Central memory CD8-positive, alpha-beta T cell (primary cell): ENCODE measurements around the gene PRKAR2A.
A peak's percentile ranks its signal among the peaks of the same experiment; 100 is the strongest.

Source experiments
- ATAC-seq: fragments of 150-1000 bp; cut with Tn5 transposase; replicated peaks from 2 replicates; pipeline ENCODE4 v1.10.0; 2022; ENCODE audit warnings: mild to moderate bottlenecking, moderate FRiP score, moderate number of reproducible peaks; ENCODE audit not compliant: poor library complexity, severe bottlenecking; ENCODE audit errors: extremely low read depth
- DNase-seq, 2 donors: peaks; one replicate each; pipeline ENCODE4 v3.0.0; 2021; ENCODE audit warnings: low spot score in 2 of 2
- H3K27ac Mint-ChIP-seq: one replicate; pipeline ENCODE4 v1.8.0; 2022; ENCODE audit warnings: low read depth, mild to moderate bottlenecking, moderate library complexity, mixed read lengths
- H3K27me3 Mint-ChIP-seq: one replicate; pipeline ENCODE4 v1.8.0; 2022; ENCODE audit warnings: mixed read lengths
- H3K36me3 Mint-ChIP-seq: one replicate; pipeline ENCODE4 v1.8.0; 2022; ENCODE audit warnings: mild to moderate bottlenecking, moderate library complexity, mixed read lengths; ENCODE audit not compliant: insufficient read depth
- H3K4me1 Mint-ChIP-seq: one replicate; pipeline ENCODE4 v1.8.0; 2022; ENCODE audit warnings: mixed read lengths
- H3K4me3 Mint-ChIP-seq: one replicate; pipeline ENCODE4 v1.8.0; 2022; ENCODE audit warnings: mild to moderate bottlenecking, moderate library complexity, mixed read lengths
- H3K9me3 Mint-ChIP-seq: one replicate; pipeline ENCODE4 v1.8.0; 2022; ENCODE audit warnings: mixed read lengths

PRKAR2A gene

GRCh38 chr3:48857641-48858040 is 10.0 kb upstream of the PRKAR2A start:
- no peaks in the 10 kb centered on the region for H3K27me3 Mint-ChIP-seq
- H3K4me1 Mint-ChIP-seq, result no peaks in the 10 kb centered on the region
- DNase-seq, result no peak
- ATAC-seq, result no peak
- no peaks in the 10 kb centered on the region for H3K9me3 Mint-ChIP-seq
- no peak overlapping the region for H3K4me3 Mint-ChIP-seq
- peaks cover 18% of the 10 kb centered on the region for H3K36me3 Mint-ChIP-seq
- H3K27ac Mint-ChIP-seq, result no peak overlapping the region

DNA sequence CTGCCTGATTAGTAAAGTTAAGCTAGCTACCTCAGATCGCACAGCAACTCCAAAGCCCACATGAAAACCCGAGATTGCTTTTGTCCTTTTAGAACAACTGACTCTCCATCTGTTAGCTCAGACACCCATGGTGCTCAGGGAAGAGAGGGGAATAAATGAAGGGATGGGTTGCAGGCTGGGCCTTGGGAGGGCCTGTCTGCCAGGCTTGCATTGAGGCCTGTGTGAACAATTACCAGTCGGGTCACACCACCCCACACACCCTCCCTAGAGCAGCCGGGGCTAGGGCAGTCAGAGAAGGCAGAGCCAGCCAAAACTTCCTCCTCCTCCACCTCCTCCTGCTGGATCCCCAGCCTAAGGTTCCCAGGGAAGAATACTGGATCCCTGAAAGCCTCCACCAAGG is 8.8 kb upstream of the PRKAR2A start:
- H3K4me1 Mint-ChIP-seq, result no peaks in the 10 kb centered on the region
- ATAC-seq (no peak), DNase-seq (no peak)
- H3K36me3 Mint-ChIP-seq, result peaks cover 12% of the 10 kb centered on the region
- H3K27ac Mint-ChIP-seq, result peak overlapping the region; percentile 61
- no peaks in the 10 kb centered on the region for H3K9me3 Mint-ChIP-seq
- H3K27me3 Mint-ChIP-seq, result no peaks in the 10 kb centered on the region
- no peak overlapping the region for H3K4me3 Mint-ChIP-seq

DNA sequence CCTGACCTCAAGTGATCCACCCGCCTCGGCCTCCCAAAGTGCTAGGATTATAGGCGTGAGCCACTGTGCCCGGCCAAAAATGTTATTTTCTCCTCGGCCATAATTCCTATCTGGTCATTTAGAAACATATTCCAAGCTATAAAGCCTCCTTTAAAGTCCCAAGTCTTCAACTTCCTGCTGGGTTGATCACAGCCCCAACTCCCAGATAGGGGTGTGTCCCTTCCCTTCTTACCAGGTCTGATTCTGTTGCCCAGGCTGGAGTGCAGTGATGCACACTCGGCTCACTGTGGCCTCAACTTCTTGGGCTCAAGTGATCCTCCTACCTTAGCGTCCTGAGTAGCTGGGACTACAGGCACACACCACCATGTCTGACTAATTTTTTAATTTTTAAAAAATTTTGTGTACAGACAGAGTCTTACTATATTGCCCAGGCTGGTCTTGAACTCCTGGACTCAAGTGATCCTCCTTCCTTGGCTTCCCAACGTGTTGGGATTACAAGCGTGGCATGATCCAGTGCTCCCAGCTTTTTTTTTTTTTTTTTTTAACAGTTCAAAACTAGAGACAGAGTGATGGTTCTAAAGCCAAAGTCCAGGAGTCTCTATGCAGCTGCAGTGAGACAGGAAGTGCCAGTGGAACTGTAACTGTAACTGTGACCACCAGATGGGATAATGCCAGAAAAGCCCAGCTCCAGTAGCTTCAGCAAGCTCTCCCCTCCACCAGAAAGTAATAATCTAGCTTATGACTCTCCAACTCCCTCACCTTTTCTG is 8.2 kb upstream of the PRKAR2A start:
- no peak for DNase-seq
- no peak for ATAC-seq
- Mint-ChIP-seq H3K27ac (peak overlapping the region; percentile 61), H3K9me3 (no peaks in the 10 kb centered on the region), H3K36me3 (peaks cover 8% of the 10 kb centered on the region), H3K27me3 (no peaks in the 10 kb centered on the region), H3K4me3 (no peak overlapping the region), H3K4me1 (no peaks in the 10 kb centered on the region)

DNA sequence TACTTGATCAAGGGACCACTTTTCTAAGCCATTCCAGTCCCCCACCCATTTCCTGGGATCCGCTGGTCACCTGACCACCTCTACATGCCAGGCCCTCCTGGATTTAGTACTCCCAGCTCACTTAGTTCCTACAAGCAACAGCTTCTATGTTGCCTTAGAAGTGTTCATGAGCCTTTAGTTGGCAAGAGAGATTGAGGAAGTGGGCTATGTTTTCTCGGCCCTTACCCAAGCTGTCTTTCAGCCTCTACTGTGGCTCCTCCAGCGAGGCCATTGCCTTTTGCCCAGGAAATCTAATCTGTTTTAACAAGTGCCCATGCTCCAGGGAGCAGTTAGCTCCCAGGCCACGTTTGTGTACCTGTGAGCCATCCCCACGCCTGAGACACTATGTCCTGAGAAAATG is 4.5 kb upstream of the PRKAR2A start:
- ATAC-seq, result no peak
- peaks cover 2% of the 10 kb centered on the region for H3K36me3 Mint-ChIP-seq
- no peak for DNase-seq
- H3K4me1 Mint-ChIP-seq, result peaks cover 9% of the 10 kb centered on the region
- H3K4me3 Mint-ChIP-seq, result no peak overlapping the region
- H3K27me3 Mint-ChIP-seq, result no peaks in the 10 kb centered on the region
- no peaks in the 10 kb centered on the region for H3K9me3 Mint-ChIP-seq
- no peak overlapping the region for H3K27ac Mint-ChIP-seq

GRCh38 chr3:48851407-48851806 is 3.7 kb upstream of the PRKAR2A start:
- no peak for DNase-seq
- Mint-ChIP-seq H3K36me3 (peaks cover 3% of the 10 kb centered on the region), H3K27ac (no peak overlapping the region), H3K9me3 (no peaks in the 10 kb centered on the region), H3K4me3 (no peak overlapping the region), H3K27me3 (no peaks in the 10 kb centered on the region), H3K4me1 (peaks cover 9% of the 10 kb centered on the region)
- no peak for ATAC-seq

GRCh38 chr3:48848816-48849515 is 1.3 kb upstream of the PRKAR2A start:
- DNase-seq (no peak), ATAC-seq (no peak)
- peaks cover 16% of the 10 kb centered on the region for H3K4me1 Mint-ChIP-seq
- peak overlapping the region; percentile 91 for H3K27ac Mint-ChIP-seq
- no peaks in the 10 kb centered on the region for H3K9me3 Mint-ChIP-seq
- H3K4me3 Mint-ChIP-seq, result peak overlapping the region; percentile 82
- peaks cover 7% of the 10 kb centered on the region for H3K36me3 Mint-ChIP-seq
- no peaks in the 10 kb centered on the region for H3K27me3 Mint-ChIP-seq

DNA sequence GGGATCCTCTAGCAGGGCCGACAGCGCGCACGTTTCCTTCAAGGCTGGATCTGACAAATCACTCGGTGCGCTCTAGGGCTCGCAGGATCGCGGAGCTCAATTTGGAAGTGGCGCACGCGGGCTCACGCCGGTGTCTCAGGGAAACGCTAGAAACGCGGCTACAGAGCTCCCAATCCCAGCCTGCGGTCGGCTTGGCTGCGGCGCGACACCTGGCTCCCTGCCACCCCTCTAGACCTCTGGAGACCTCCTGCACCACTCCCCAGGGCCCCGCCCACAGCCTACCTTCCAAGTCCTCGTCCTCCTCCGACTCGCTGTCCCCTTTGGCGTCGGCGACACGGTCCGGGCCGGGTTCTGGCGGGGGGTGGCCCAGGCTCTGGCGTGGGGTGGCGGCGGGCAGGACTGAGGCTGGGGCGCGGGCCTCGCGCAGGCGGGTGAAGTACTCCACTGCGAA is 596 bp downstream of the PRKAR2A start:
- no peaks in the 10 kb centered on the region for H3K27me3 Mint-ChIP-seq
- peak overlapping the region; percentile 91 for H3K27ac Mint-ChIP-seq
- H3K4me3 Mint-ChIP-seq, result peak overlapping the region; percentile 82
- peak; percentile 55 for ATAC-seq
- peaks cover 7% of the 10 kb centered on the region for H3K36me3 Mint-ChIP-seq
- peak; percentile 23 to 32 for DNase-seq
- H3K4me1 Mint-ChIP-seq, result peaks cover 20% of the 10 kb centered on the region
- H3K9me3 Mint-ChIP-seq, result no peaks in the 10 kb centered on the region

DNA sequence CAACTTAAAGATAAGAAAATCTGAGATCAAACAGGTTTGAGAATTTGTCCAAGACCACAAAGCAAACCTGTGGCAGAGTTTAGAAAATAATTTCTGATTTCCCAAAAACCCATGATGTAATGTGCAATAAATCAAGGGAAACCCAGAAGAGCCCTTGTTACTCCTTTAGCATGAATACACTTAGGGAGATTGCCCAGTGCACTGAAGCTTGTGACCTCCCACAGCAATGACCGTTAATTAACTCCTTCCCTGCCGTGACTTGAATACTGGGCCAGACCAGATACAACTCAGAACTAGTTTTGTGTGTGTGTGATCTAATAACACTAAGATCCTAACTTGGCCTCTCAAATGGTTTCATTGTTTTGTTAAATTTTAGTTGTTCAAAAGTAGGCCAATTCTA is 2.5 kb downstream of the PRKAR2A start:
- no peak overlapping the region for H3K27ac Mint-ChIP-seq

GRCh38 chr3:48837163-48837562 is 10.5 kb downstream of the PRKAR2A start:
- DNase-seq, result no peak
- H3K27me3 Mint-ChIP-seq, result no peaks in the 10 kb centered on the region
- H3K4me3 Mint-ChIP-seq, result no peak overlapping the region
- H3K36me3 Mint-ChIP-seq, result peaks cover 10% of the 10 kb centered on the region
- peaks cover 6% of the 10 kb centered on the region for H3K9me3 Mint-ChIP-seq
- peaks cover 23% of the 10 kb centered on the region for H3K4me1 Mint-ChIP-seq
- H3K27ac Mint-ChIP-seq, result no peak overlapping the region
- no peak for ATAC-seq

More for the DNA sequence above, 2.5 kb downstream of the PRKAR2A start:
- DNase-seq (no peak), ATAC-seq (no peak)
- no peaks in the 10 kb centered on the region for H3K9me3 Mint-ChIP-seq
- peaks cover 23% of the 10 kb centered on the region for H3K4me1 Mint-ChIP-seq
- peaks cover 5% of the 10 kb centered on the region for H3K36me3 Mint-ChIP-seq
- H3K27me3 Mint-ChIP-seq, result no peaks in the 10 kb centered on the region
- peak overlapping the region; percentile 82 for H3K4me3 Mint-ChIP-seq

- Mint-ChIP-seq H3K9me3 (peaks cover 6% of the 10 kb centered on the region), H3K4me1 (peaks cover 20% of the 10 kb centered on the region), H3K27me3 (no peaks in the 10 kb centered on the region), H3K4me3 (no peak overlapping the region), H3K36me3 (peaks cover 10% of the 10 kb centered on the region), H3K27ac (no peak overlapping the region)
- DNase-seq (no peak), ATAC-seq (no peak)
These were observed 11.9 kb downstream of the PRKAR2A start for GRCh38 chr3:48835650-48836366.

- no peak overlapping the region for H3K27ac Mint-ChIP-seq
- no peaks in the 10 kb centered on the region for H3K27me3 Mint-ChIP-seq
- no peaks in the 10 kb centered on the region for H3K9me3 Mint-ChIP-seq
- H3K36me3 Mint-ChIP-seq, result peaks cover 4% of the 10 kb centered on the region
- DNase-seq, result no peak
- peaks cover 5% of the 10 kb centered on the region for H3K4me1 Mint-ChIP-seq
- H3K4me3 Mint-ChIP-seq, result no peak overlapping the region
- ATAC-seq, result no peak
These were observed 15.0 kb downstream of the PRKAR2A start for GRCh38 chr3:48832684-48833083.

DNA sequence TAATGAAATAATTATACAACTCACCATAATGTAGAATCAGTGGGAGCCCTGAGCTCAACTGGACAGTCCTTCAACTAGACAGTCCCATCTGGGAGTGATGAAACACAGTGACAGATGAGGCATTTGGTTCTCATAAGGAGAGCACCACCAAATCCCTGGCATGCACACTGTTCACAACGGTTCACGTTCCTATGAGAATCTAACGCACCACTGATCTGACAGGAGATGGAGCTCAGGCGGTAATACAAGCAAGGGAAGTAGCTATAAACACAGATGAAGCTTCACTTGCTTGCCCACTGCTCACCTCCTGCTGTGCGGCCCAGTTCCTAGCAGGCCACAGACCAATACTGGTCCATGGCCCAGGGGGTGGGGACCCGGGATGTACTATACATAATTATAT is 17.0 kb downstream of the PRKAR2A start:
- peaks cover 2% of the 10 kb centered on the region for H3K36me3 Mint-ChIP-seq
- DNase-seq (no peak), ATAC-seq (no peak)
- H3K27ac Mint-ChIP-seq, result no peak overlapping the region
- H3K27me3 Mint-ChIP-seq, result no peaks in the 10 kb centered on the region
- no peak overlapping the region for H3K4me3 Mint-ChIP-seq
- no peaks in the 10 kb centered on the region for H3K9me3 Mint-ChIP-seq
- peaks cover 6% of the 10 kb centered on the region for H3K4me1 Mint-ChIP-seq
